Kidney (tissue), 14 donors: ENCODE measurements around the gene FMNL3. TPM values are rescaled to one million over a fixed set of nuclear protein-coding genes. Genes with fewer than 3 reads are reported as not detected.
A peak's percentile ranks its signal among the peaks of the same experiment; 100 is the strongest.

Experiments
- DNase-seq, 5 donors: peaks; one replicate each; pipeline ENCODE4 v3.0.0-alpha.2; 2013 to 2020
- FAIRE-seq: peaks from 2 replicates; lab custom pipeline; 2012; peaks lifted over from hg19 to GRCh38; lab: Jason Lieb, UNC
- H3K27ac ChIP-seq, 2 donors: one replicate each; pipeline ENCODE4 v1.7.0; 2013; ENCODE audit warnings: low read depth in 2 of 2, low read length in 2 of 2, inconsistent platforms in 1 of 2
- H3K27me3 ChIP-seq: one replicate; pipeline ENCODE4 v1.7.1; 2013; ENCODE audit warnings: low read length, inconsistent platforms; ENCODE audit not compliant: control insufficient read depth, insufficient read depth
- H3K36me3 ChIP-seq, 3 donors: one replicate each; pipeline versions ENCODE4 v1.7.0 to v1.7.1; 2013; ENCODE audit warnings: low read length in 3 of 3, control low read depth in 1 of 3, inconsistent platforms in 1 of 3; ENCODE audit not compliant: insufficient read depth in 3 of 3, control insufficient read depth in 2 of 3
- H3K4me1 ChIP-seq, 3 donors: one replicate each; pipeline versions ENCODE4 v1.7.0 to v1.7.1; 2013; ENCODE audit warnings: low read length in 3 of 3, inconsistent platforms in 1 of 3, low read depth in 1 of 3; ENCODE audit not compliant: control insufficient read depth in 2 of 3, insufficient read depth in 2 of 3
- H3K4me3 ChIP-seq, 3 donors: one replicate each; pipeline versions ENCODE4 v1.7.0 to v1.8.1; 2013; ENCODE audit warnings: low read length in 3 of 3, control low read depth in 1 of 3, inconsistent platforms in 1 of 3
- H3K9ac ChIP-seq, 3 donors: one replicate each; pipeline versions ENCODE4 v1.7.0 to v1.7.1; 2013; ENCODE audit warnings: low read length in 3 of 3, control low read depth in 1 of 3, inconsistent platforms in 1 of 3
- H3K9me3 ChIP-seq, 3 donors: one replicate each; pipeline versions ENCODE4 v1.7.0 to v1.7.1; 2013; ENCODE audit warnings: low read length in 3 of 3, control low read depth in 1 of 3, inconsistent platforms in 1 of 3; ENCODE audit not compliant: control insufficient read depth in 2 of 3, insufficient read depth in 1 of 3
- CTCF ChIP-seq: IDR thresholded peaks from 3 replicates; pipeline ENCODE4 v1.5.1; 2012; ENCODE audit warnings: mild to moderate bottlenecking, moderate library complexity, borderline replicate concordance; ENCODE audit not compliant: insufficient read depth; ENCODE audit errors: extremely low read depth
- intact Hi-C: fragments of 100-400 bp; cut with DNase I; formaldehyde crosslinking; loops from one replicate; pipeline ENCODE4 v1.11.1; 2022
- polyA plus RNA-seq: library from polyadenylated mRNA; stranded (reverse); fragments of 350-450 nt; fragmentation: Illumina TruSeq; extraction: RNeasy Lipid Tissue Mini Kit (QIAGEN cat#74804); gene quantifications from one replicate; pipeline ENCODE4 v1.2.3, GENCODE V29; 2014; ENCODE audit warnings: low read depth, low replicate concordance; ENCODE audit not compliant: insufficient read depth
- total RNA-seq: library from RNA; stranded (reverse); fragmentation: NEBNext Ultra II Directional; extraction: Animal tissue kit (Norgen Biotek cat#: 25700); gene quantifications from one replicate; pipeline ENCODE4 v1.2.1, GENCODE V29; 2021
- donor health status: control.
- donor health status: control.
- donor health status: control.
- donor health status: control.
- donor health status: control.
- donor health status: DM: yes; HTN: yes; CAD: no.
- donor health status: Normal renal cell carcinoma (clear cell type).

The FMNL3 gene
- total and polyA plus RNA-seq, 2 donors from 2014 or later, result 6.3 to 25.6 TPM

GRCh38 chr12:49702009-49702408 lies 5.2 kb downstream of the FMNL3 start:
- Histone ChIP-seq H3K9me3 (no peaks in the 10 kb centered on the region), H3K27ac (peak overlapping the region in 1 of 2 donors; percentile 34), H3K4me1 (peaks cover 6 to 15% (median 8%) of the 10 kb centered on the region in 3 donors), H3K9ac (no peak overlapping the region), H3K4me3 (no peak overlapping the region), H3K27me3 (no peaks in the 10 kb centered on the region), H3K36me3 (no peaks in the 10 kb centered on the region)
- TF ChIP-seq CTCF, result no peak
- intact Hi-C loops, result no loop called here
- DNase-seq (no peak), FAIRE-seq (no peak)

- H3K36me3 ChIP-seq, result no peaks in the 10 kb centered on the region
- H3K4me1 ChIP-seq, result peaks cover 6 to 14% (median 8%) of the 10 kb centered on the region in 3 donors
- no peak for TF ChIP-seq CTCF
- no peaks in the 10 kb centered on the region for H3K9me3 ChIP-seq
- peak overlapping the region in 1 of 3 donors; percentile 21 for H3K4me3 ChIP-seq
- DNase-seq (peak in 4 of 5 donors; percentile 25 to 75 (median 58)), FAIRE-seq (no peak)
- H3K27me3 ChIP-seq, result no peaks in the 10 kb centered on the region
- peak overlapping the region in 2 of 3 donors; percentile 1 to 57 for H3K9ac ChIP-seq
- intact Hi-C loops, result no loop called here
- peak overlapping the region; percentile 30 to 68 for H3K27ac ChIP-seq
Observed at GRCh38 chr12:49698619-49699545, 8.3 kb downstream of the FMNL3 start.

- Histone ChIP-seq H3K4me1 (peaks cover 6 to 9% (median 8%) of the 10 kb centered on the region in 3 donors), H3K4me3 (no peak overlapping the region), H3K9me3 (no peaks in the 10 kb centered on the region), H3K36me3 (no peaks in the 10 kb centered on the region), H3K27me3 (no peaks in the 10 kb centered on the region), H3K27ac (no peak overlapping the region), H3K9ac (no peak overlapping the region)
- TF ChIP-seq CTCF, result no peak
- DNase-seq (no peak), FAIRE-seq (no peak)
- intact Hi-C loops, result no loop called here
Observed at GRCh38 chr12:49697808-49698207, 9.4 kb downstream of the FMNL3 start.
